ENCODE measurements around the gene FSD2. TPM values are rescaled to one million over a fixed set of nuclear protein-coding genes. Genes with fewer than 3 reads are reported as not detected.
A peak's percentile ranks its signal among the peaks of the same experiment; 100 is the strongest.
"Not testable (repeated sequence)": the region's sequence is repeated elsewhere in the genome, so short reads cannot be mapped to it uniquely, and the experiment has no call there.

Gene FSD2
- total RNA-seq, 1 experiment from 2014 or later = 0.03 TPM

- peak; percentile 97 for DNase-seq
- Histone ChIP-seq H3K36me3 (replicated peaks; ENCODE audit: control insufficient read depth, insufficient read depth, low read length) (no peaks in the 10 kb centered on the region), H3K4me3 (ENCODE audit: insufficient read depth, low read depth, low read length) (peak within 1 kb of the TSS; percentile 82), H3K27me3 (ENCODE audit: control insufficient read depth, insufficient read depth, low read length) (no peaks in the 10 kb centered on the region)
Observed at GRCh38 chr15:82709421-82710207, 96.3 kb downstream of the FSD2 start, which contains the start of gene AP3B2. AP3B2 (minus strand) TSS chr15:82709875; CDS start chr15:82709706, 169 bp downstream.

DNA sequence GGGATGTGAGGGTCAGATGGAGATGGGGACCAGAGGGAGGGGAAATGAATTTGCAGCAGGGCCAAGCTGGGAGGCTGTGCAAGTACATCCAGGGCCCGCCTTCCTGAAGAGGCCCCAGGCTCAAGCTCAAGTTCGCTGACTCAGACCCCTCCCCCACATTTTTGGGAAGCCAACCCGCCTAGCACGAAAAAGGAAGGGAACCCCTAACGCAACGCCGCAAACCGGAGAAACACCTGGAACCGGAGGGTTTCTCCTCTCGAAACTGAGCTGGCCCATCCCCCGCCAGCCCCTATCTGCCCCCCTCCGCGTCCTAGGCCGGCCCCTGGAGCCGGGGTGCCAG, 96.8 kb downstream of the FSD2 start:
- Histone ChIP-seq H3K27me3 (ENCODE audit: control insufficient read depth, insufficient read depth, low read length) (no peaks in the 10 kb centered on the region), H3K4me3 (ENCODE audit: insufficient read depth, low read depth, low read length) (peak overlapping the region; percentile 82), H3K36me3 (replicated peaks; ENCODE audit: control insufficient read depth, insufficient read depth, low read length) (no peaks in the 10 kb centered on the region)
- DNase-seq = no peak

GRCh38 chr15:82705856-82706255, 100.0 kb downstream of the FSD2 start:
- not testable (repeated sequence) for H3K27me3 ChIP-seq (ENCODE audit: control insufficient read depth, insufficient read depth, low read length); H3K4me3 ChIP-seq (ENCODE audit: insufficient read depth, low read depth, low read length); H3K36me3 ChIP-seq (replicated peaks; ENCODE audit: control insufficient read depth, insufficient read depth, low read length); DNase-seq

Other genes with a start within 250 kb of the FSD2 start
- 1.3 and 4.0 TPM in 2 replicates for gene CPEB1, start 158.7 kb downstream of the FSD2 start, total RNA-seq (2014; rRNA removed; shearing (Covaris generic))
- 10.4 and 11.6 TPM in 2 replicates for gene AP3B2, start 96.2 kb downstream of the FSD2 start, total RNA-seq (2014; rRNA removed; shearing (Covaris generic))
- 1.0 and 1.9 TPM in 2 replicates for gene WHAMM, start 3.6 kb upstream of the FSD2 start, total RNA-seq (2014; rRNA removed; shearing (Covaris generic))
- gene HOMER2, start 146.7 kb upstream of the FSD2 start, total RNA-seq (2014; rRNA removed; shearing (Covaris generic)) = 7.0 and 13.9 TPM in 2 replicates
- 33.9 and 36.5 TPM in 2 replicates for gene RAMAC, start 180.1 kb upstream of the FSD2 start, total RNA-seq (2014; rRNA removed; shearing (Covaris generic))
- 21.3 and 48.6 TPM in 2 replicates for gene C15orf40, start 205.6 kb upstream of the FSD2 start, total RNA-seq (2014; rRNA removed; shearing (Covaris generic))